Inflammatory macrophage (primary cell): ENCODE measurements around the gene SATB1.

Source experiments
- DNase-seq, 2 donors: peaks; one replicate each; pipeline ENCODE4 v3.0.0-alpha.2; 2020 to 2022

SATB1 gene

DNA sequence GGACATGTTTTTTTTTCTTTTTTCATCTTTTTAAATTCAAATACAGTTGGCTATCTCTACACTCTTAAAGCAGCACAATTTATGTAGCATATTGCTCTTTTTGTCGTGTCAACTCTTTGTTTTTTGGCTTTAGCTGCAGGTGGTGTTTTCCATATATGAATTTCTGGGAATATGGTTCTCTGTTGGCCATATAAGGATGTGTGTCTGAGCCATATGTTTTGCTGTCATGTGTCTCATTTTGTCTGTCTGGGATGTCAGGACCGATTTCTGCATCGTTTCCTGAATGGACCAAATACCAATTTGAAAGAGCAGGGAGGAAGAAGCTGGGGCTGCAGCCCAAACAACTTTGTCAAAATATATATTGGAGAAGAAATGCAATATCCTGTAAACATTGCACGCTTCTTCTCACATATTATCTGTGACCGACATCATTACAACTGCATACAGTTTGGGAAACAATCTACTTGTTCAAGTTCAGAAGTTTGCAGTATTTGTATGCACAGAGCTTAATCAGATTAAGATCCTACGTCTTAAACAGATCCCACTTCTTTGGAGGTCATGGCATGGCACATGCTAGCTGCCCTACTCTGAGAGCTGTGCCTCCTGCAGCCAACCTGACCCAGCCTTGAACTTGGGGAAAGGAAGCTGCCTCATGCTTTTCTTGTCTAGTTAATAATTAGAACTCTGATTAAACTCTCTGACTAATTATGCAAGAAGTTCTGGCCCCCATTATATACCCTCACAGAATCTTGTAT is 4.0 kb upstream of the SATB1 start:
- no peak for DNase-seq

DNA sequence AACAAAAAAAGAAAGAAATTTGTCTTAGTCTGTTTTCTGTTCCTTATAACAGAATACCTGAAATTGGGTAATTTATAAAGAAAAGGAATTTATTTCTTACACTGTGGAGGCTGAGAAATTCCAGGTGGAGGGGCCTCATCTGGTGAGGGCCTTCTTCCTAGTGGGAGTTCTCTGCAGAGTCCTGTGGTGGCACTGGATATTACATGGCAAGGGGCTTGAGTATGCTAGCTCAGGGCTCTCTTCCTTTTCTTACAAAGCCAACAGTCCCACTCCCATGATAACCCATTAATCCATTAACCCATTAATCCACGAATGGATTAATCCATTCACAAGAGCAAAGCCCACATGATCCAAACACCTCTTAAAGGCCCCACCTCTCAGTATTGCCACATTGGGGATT is 2.9 kb upstream of the SATB1 start:
- DNase-seq: no peak

GRCh38 chr3:18426597-18427193 is 1.6 kb upstream of the SATB1 start:
- DNase-seq: no peak

DNA sequence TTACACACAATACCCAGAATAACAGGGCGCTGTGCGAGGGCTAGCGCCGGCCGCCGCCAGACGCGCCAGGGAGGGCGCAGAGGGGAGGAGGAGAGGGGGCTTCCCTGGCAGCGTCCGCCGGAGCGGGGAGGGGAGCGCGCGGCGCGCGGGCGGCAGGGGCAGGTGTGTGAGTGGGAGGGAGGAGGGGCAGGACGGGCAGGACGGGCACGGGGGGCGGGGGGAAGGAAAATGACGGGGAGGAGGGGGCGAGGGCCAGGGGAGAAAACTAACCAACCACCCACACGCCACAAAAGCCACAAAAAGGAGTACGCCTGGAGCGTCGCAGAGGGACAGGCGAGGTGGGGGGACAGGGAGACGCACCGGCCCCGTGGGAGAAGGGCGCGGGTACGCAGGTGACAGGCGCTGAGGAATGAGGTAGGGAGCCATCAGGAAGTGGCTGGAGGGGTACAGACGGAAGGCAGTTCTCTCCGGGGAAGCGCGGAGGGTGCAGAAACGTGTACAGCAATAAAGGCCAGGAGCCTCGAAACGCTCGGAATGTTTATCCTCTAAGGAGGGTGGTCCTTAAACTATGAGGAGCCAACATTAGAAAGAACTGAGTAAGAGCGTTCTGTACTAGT is 610 bp upstream of the SATB1 start:
- DNase-seq: no peak

- no peak for DNase-seq
Observed at GRCh38 chr3:18424213-18424728, 868 bp downstream of the SATB1 start.

DNA sequence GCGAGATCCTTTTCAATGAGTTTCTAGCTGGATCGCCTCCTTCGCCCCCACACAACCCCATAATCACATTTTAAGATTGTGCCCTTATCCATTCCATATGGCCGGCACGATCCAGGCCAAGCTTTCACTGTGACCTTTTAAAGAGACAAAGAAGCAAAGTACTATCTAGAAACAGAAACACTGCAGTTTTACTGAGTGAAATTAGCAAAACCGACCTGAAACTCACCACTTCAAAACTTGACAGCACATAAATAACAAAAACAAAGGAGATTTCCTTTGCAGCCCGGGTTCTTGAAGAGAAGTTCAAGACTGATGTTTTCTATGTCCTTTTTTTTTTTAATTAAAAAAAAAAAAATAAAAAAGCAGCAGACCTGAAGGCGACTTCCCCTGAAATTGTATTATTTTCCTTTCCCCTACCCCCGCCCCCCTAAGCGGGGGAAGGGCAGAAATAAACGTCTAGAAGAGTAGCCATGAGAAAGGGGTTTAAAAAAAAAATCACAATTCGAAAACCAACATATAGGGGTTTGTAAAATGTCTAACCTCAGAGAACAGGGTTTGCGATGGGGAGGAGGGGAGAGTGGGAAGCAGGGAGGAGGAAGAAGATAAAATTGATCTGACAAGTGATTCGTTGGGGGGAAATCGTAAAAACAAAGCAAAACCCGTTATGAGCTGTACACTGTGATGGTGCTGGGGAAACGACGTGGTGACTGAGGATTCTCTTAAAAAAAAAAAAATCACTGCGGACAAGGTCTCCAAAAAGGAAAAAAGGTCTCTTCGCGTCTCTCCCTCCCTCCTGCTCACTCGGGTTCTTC is 1.5 kb downstream of the SATB1 start:
- peak; percentile 58 to 65 for DNase-seq

DNA sequence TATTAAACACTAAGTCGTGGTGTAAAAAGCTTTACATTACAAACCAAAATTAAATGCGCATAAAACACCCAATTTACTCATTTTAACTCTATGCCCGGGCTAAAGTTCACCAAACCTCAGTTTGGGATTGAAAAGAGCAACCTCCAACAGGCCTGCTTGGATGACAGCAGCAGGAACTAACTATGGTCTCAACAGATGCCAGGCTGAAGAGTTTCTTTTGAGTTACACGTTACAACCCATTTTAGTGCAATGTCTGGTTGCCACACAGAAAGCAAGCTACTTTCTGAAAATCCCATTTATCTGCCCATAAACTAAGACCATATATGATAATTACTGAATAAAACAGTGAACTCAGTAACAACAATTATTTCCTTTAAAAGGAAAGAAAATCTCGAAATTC is 2.2 kb downstream of the SATB1 start:
- DNase-seq: peak in 1 of 2 donors; percentile 13

- DNase-seq: no peak
Observed at GRCh38 chr3:18420555-18420954, 4.6 kb downstream of the SATB1 start.

DNA sequence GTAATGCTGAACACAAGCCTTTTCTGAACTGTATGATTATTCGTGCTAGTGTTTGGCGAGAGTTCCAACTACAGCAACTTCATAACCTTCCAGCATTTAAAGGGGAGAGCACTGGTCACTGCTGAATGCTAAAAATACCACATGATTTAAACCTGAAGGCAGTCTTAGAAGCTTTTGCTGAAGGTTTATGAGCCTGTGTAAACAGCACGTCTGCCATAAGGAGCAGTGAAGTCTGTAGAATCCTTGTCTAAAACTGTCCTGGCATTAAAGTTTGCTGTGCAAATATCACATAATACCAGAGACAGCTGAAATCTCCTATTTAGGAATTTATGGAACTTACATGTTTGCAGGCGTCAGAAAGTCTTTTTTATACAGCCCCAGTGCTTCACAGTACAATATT is 5.9 kb downstream of the SATB1 start:
- DNase-seq: no peak

DNA sequence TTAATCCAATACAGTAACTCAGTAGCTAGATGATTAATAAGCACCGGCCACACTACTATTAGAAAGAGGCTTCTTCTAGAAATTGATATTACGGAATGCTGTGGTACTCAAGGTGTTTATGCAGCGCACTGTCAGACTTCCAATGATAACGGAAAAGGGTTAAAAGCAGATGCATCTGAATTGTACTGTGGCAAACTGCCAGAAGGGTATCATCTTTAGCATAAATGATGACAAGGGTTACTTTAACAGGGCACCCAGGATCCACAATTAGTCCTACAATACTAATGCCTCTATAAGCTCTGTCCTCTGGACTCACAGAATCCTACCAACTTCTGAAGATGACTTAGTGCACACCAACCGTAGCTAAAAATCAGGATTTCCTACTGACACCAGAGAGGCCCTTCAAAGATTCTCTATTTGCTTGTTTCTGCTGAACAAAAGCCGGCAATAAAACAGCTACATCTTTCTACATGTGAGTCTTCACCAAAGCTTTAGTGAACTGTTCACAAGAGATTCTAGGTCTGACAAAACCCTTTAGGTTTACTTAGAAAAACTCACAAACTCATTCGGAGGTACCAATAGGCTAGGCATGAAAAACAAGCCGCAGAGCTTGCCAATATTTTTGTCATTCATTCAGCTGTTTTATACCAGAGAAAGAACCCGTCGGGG is 7.1 kb downstream of the SATB1 start:
- DNase-seq: no peak

DNA sequence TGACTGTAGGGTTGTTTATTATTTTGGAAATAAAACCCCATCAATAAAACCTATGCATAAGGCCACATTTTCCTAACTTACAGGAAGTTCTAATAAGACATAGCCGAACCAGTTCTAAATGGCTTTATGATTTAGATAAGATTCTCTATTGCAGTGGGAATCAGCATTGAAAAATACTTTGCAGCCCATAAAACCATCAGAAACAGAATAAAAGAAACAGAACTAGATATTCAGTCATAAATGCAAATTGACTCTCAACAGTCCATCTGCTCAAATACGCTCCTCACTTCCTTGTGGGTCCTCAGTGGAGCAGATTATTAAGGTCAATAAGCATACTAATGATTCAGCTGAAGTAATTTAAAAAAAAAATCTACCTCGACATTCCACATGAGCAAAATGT is 8.8 kb downstream of the SATB1 start:
- no peak for DNase-seq

- DNase-seq: no peak
Observed at GRCh38 chr3:18415839-18416238, 9.3 kb downstream of the SATB1 start.

- no peak for DNase-seq
Observed at GRCh38 chr3:18415167-18415566, 10.0 kb downstream of the SATB1 start.

- DNase-seq: no peak
Observed at GRCh38 chr3:18412684-18413083, 12.5 kb downstream of the SATB1 start.

DNA sequence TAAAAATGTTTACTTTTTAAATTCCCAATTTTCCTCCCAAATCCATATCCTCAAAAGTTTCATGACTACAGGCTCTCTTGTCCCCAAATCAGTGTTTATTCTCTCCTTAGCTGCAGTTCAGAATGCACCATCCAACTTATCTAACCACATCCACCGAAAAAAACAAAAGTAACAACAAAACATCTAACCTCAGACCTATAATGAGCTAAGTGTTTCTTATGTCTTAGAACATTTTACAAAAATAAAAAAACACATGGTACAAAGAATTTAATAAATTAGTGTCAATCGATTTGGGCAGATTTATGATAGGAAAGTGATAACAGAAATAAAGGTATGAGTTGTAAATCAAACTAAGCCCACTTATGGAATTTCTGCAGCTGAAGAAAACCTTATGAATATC is 13.6 kb downstream of the SATB1 start:
- DNase-seq: no peak

DNA sequence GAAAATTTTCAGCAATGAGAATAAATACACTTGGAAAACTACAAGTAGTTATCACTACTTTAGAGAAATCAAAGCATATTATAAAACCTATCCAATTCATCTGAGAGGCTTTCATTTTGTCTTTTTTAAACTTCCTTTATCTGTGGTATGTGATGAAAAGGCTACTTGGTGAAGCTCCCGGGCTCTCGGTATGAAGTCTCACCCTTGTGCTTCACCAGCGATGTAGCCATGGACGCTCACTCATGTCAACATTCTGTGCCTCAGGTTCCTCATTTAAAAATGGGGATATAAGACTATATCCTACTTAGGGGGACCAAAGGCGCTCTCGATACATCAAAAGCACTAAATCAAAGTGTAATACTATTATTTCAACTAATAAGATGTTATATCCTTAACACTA is 14.9 kb downstream of the SATB1 start:
- no peak for DNase-seq

DNA sequence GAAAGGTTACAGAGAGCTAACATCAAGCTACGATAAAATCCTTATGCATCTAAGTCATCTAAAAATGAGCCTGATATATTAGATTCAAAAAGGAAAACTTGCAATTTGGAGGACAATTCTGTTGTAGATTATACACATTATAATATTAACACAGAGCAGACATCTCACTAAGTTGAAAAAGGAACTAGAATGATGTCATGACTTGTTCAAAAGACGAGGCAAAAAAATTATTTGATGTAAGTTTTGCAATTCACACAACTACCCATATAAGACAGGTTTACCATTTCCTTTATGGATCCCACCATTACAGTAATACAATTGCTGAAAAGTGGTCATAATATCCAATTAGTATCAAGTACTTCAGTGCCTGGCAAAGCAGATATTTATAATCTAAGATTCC is 15.9 kb downstream of the SATB1 start:
- no peak for DNase-seq

- DNase-seq: no peak
Observed at GRCh38 chr3:18405141-18405540, 20.0 kb downstream of the SATB1 start.

DNA sequence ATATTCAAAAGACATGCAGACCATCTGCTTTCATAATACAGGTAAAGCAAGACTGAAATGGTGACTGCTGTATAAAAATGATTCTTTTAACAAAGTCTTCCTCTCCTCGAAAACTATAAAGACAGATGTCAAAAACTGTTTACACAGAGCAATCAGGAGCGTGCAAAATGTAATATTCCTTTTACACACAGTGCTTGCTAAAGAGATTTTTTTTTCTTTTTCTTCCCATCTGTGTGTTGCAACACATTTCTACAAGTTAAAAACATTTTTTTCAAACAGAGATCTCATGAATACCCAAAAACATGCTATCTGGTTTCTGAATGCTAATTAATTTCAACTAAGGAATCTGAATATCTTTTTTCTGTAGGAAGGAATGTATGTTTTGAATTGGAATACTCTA is 22.1 kb downstream of the SATB1 start:
- DNase-seq: no peak

DNA sequence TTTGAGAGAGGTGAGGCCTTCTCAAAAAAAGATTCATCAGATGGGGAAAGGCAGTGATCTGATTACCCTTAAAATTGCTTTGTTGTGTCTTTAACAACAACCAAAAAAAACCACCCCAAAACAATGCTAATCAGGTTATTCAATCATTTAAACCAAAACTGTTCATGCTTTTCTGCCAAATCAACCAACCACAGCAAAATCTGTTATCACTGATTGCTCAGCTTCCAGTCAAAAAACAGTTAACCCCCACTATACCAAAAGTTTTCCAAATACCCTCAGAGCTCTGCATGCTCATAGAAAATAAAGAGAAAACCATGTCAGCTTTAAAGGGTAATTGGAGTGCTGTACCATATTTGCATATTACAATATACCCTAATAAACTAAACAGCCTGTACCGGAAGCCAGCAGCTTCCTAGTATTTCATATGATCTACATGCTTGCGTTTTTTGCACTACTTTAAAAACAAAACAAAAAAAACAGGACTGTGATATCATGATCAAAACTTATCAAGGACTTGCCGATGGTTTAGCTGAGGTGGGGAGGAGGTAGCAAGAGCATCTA is 22.8 kb downstream of the SATB1 start:
- DNase-seq: no peak

DNA sequence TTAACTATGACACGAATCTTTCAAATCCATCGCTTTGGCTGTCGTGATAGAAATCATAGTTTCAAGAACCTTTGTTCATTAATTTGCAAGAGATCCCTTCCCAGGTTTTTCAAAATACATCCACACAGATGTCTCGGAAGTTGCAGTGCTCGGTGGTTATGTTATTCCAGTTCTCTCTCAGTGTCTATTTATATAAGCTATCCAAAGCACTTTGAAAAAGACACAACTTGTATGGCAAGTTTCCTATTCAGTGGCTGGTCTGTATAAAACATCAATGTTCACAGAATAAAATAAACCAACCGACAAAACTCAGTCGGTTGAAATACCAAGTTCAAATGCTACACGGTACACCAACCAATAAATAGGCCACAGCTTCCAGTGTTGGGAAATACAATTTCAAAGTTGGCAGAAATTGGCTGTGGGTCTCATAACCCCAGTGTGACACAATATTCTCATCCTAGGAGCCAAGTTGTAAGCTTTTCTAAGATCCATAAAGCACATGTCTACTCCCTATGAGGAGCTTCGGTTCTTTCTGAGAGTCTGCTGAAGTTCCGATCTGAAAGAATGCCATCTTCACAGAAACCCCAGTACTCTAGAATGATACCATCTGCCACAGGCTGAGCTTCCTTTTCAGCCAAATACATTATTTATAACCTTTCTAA is 23.7 kb downstream of the SATB1 start:
- DNase-seq: no peak

DNA sequence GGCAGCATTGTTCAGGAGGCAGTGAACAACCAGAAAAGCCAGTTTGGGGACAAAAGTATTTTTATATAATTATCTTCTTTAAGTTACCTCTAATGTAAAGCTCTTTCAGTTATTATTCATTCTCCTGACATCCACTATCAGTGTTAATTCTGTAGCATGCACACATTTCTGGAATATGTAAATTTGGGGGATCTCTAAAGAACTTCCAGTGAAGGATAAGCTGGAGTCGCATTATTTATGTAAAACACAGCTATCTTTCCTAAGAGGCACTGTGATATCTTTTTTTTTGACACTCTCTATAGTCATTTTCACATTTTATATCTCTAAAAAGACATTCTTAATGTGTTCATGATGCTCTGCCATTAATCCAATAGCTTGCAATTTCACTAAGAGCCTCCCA is 26.7 kb downstream of the SATB1 start:
- no peak for DNase-seq
